Measurements from ENCODE around the gene MYCBPAP.

MYCBPAP gene

DNA sequence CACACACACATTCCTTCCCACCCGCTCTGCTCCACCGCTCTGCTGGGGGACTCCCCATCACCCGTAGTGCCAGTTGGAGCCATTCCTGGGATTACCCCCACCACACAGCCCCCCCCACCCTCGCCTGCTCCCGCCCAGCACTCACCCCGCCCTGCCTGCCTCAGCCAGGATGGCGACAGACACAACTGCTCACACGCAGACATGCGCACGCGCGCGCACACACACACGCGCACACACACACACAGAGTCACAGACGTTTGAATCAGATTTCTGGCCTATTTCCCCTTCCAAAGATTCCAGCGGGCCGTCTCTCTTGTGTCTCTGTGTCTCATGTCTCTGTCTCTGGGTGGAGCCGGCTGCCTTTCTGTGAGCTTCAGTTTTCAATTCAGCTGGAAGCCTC lies 56.7 kb downstream of the MYCBPAP start:
- DNase-seq: peak; percentile 51
- no peaks in the 10 kb centered on the region for H3K36me3 ChIP-seq
- peaks cover 20% of the 10 kb centered on the region for H3K4me1 ChIP-seq
- TF ChIP-seq, protein P1, sequence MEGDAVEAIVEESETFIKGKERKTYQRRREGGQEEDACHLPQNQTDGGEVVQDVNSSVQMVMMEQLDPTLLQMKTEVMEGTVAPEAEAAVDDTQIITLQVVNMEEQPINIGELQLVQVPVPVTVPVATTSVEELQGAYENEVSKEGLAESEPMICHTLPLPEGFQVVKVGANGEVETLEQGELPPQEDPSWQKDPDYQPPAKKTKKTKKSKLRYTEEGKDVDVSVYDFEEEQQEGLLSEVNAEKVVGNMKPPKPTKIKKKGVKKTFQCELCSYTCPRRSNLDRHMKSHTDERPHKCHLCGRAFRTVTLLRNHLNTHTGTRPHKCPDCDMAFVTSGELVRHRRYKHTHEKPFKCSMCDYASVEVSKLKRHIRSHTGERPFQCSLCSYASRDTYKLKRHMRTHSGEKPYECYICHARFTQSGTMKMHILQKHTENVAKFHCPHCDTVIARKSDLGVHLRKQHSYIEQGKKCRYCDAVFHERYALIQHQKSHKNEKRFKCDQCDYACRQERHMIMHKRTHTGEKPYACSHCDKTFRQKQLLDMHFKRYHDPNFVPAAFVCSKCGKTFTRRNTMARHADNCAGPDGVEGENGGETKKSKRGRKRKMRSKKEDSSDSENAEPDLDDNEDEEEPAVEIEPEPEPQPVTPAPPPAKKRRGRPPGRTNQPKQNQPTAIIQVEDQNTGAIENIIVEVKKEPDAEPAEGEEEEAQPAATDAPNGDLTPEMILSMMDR (IDR thresholded peaks at IDR 0.05; ENCODE audit: low read depth, low read length): no peak
- H3K4me3 ChIP-seq (ENCODE audit: low read depth, low read length): no peak overlapping the region
- peaks cover 33% of the 10 kb centered on the region for H3K27me3 ChIP-seq
- no peaks in the 10 kb centered on the region; the same call in 1 of the 2 replicates for H3K9me3 ChIP-seq

DNA sequence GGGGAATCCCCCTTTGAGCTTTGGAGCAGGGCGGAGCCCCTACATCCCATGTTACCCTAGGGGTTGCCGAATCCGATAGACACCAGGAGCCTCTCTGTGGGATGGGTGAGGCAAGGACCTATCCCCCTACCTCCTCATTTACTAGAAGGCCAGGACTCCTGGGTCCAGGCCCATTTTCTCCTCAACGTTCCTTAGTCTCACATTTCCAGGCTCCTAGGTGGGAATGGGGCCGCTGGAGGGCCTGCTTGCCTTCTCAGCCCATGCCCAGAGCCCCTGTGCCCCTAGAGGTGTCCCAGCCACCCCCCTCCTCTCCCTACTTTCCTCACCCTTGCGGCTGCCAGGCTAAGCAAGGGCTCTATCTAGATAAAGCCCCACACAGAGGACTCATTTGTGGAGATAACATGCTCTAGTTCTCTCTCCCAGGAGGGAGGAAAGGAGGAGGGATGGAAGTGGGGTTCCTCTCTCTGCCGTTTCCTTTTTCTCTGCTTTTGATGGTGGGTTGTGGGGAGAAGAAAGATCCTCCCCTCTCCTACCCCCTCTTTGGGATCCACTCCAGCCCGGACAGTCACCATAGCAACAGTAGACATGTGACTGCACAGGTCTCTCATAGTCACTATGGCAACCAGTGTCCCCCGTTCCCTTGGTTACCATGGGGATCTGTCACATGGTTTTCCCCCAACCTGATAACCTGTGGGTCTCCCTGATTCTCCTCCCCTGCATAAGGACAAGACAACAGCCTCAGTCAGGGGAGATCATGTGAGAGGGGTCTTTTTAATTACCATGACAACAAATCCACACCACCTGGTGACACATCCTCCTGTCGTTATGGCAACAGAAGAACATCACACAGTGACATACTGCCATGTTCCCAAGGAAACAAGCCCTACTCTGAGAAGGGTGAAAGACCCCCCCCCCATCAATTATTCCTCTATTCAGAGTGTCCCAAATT lies 57.4 kb downstream of the MYCBPAP start:
- H3K4me3 ChIP-seq (ENCODE audit: low read depth, low read length): 0 out of 2 replicates have a peak overlapping the region, but pooled peaks have one; percentile 5
- H3K36me3 ChIP-seq: no peaks in the 10 kb centered on the region
- H3K9me3 ChIP-seq: no peaks in the 10 kb centered on the region; the same call in 1 of the 2 replicates
- no peak for DNase-seq
- H3K27me3 ChIP-seq: peaks cover 28% of the 10 kb centered on the region
- peaks cover 17% of the 10 kb centered on the region for H3K4me1 ChIP-seq
- TF ChIP-seq, protein P1 (IDR thresholded peaks at IDR 0.05; ENCODE audit: low read depth, low read length): no peak

DNA sequence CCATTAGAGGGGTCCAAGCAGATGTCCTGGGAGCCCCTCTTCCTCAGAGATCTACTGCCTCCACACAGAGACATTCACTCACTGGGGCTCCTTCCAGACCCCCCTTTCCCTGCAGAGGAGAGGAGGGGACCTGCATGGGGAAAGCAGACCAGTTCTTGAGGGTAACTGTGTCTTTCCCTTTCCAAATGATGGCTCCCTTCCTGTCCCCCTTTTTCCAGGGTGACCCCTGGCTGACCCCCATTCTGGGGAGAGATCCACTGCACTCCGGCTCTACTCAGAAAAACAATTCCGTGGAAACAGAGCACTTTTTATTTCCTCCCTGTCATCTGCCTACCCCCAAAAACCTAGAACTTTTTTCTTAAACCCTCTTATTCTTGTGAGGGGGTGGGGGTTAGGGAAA lies 58.6 kb downstream of the MYCBPAP start:
- Histone ChIP-seq H3K9me3 (no peaks in the 10 kb centered on the region; the same call in 1 of the 2 replicates), H3K27me3 (peaks cover 21% of the 10 kb centered on the region), H3K4me1 (peaks cover 14% of the 10 kb centered on the region), H3K36me3 (no peaks in the 10 kb centered on the region), H3K4me3 (ENCODE audit: low read depth, low read length) (no peak overlapping the region)
- TF ChIP-seq, protein P1 (IDR thresholded peaks at IDR 0.05; ENCODE audit: low read depth, low read length): no peak
- DNase-seq: no peak

DNA sequence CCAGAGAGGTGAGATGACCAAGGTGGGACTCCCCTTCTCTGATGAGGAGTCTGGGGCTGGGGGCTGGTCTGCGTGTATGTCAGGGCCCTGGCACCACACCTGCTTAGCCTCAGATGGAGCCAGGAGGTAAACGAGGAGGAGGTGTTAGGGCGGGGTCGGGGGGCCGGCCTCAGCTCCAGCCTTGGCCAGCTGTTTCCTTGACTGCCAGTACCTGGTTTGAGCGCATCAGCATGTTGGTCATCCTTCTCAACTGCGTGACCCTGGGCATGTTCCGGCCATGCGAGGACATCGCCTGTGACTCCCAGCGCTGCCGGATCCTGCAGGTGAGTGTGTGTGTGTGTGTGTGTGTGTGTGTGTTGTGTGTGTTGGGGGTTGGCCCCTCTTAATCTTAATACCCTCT lies 60.4 kb downstream of the MYCBPAP start:
- H3K9me3 ChIP-seq: no peaks in the 10 kb centered on the region; the same call in 1 of the 2 replicates
- no peak for DNase-seq
- TF ChIP-seq, protein P1 (IDR thresholded peaks at IDR 0.05; ENCODE audit: low read depth, low read length): no peak
- H3K27me3 ChIP-seq: peaks cover 5% of the 10 kb centered on the region
- no peaks in the 10 kb centered on the region for H3K36me3 ChIP-seq
- H3K4me3 ChIP-seq (ENCODE audit: low read depth, low read length): no peak overlapping the region
- H3K4me1 ChIP-seq: peaks cover 14% of the 10 kb centered on the region

DNA sequence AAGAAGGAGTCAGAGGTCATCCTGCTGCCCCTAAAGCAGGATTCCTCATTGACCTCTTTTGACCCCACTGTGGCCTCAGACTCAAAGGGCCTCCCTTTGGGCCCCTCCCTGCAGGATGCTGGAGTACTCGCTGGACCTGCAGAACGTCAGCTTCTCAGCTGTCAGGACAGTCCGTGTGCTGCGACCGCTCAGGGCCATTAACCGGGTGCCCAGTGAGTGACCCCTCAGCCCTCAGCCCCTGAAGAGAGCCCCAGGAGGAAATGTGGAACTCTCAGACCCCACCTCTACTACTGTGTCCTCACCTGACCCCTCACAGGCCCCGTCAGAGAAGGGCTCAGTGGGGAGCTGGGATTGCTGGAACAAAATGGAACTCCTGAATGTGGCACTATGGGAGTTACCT lies 61.4 kb downstream of the MYCBPAP start:
- Histone ChIP-seq H3K9me3 (no peaks in the 10 kb centered on the region; the same call in 1 of the 2 replicates), H3K36me3 (no peaks in the 10 kb centered on the region), H3K4me1 (peaks cover 12% of the 10 kb centered on the region), H3K4me3 (ENCODE audit: low read depth, low read length) (no peak overlapping the region), H3K27me3 (no peaks in the 10 kb centered on the region)
- TF ChIP-seq, protein P1 (IDR thresholded peaks at IDR 0.05; ENCODE audit: low read depth, low read length): no peak
- no peak for DNase-seq

DNA sequence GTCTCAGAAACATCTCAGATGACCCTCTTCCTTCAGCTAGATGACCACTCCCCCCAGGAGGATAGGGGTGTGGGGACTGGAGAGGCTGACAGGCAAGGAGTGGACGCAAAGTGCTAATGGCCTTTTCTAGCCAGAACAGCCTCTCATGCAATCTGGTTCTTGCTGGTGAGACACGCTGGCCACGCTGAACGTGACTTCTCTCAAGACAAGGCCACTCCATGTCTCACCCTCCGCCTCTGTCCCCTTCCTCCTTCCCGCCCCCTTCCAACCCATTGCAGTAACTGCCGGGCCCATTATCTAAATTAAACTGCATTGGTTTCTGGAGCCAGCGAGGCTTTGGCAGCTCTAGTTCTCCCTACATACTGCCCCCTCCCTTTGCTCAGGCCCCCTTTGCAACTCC lies 61.8 kb downstream of the MYCBPAP start:
- DNase-seq: no peak
- Histone ChIP-seq H3K4me1 (peaks cover 10% of the 10 kb centered on the region), H3K9me3 (no peaks in the 10 kb centered on the region; the same call in 1 of the 2 replicates), H3K36me3 (no peaks in the 10 kb centered on the region), H3K4me3 (ENCODE audit: low read depth, low read length) (no peak overlapping the region), H3K27me3 (no peaks in the 10 kb centered on the region)
- TF ChIP-seq, protein P1 (IDR thresholded peaks at IDR 0.05; ENCODE audit: low read depth, low read length): no peak
